Stimulated activated CD4-positive, alpha-beta T cell treated with anti-CD3 and anti-CD28 coated beads, Interleukin-2, amount 100 ng/mL, for 48 hours (primary cell): ENCODE results near the gene PPFIBP1.

Experiments
- DNase-seq, 2 donors: peaks; one replicate each; pipeline ENCODE4 v3.0.0-alpha.2; 2020

Gene PPFIBP1

DNA sequence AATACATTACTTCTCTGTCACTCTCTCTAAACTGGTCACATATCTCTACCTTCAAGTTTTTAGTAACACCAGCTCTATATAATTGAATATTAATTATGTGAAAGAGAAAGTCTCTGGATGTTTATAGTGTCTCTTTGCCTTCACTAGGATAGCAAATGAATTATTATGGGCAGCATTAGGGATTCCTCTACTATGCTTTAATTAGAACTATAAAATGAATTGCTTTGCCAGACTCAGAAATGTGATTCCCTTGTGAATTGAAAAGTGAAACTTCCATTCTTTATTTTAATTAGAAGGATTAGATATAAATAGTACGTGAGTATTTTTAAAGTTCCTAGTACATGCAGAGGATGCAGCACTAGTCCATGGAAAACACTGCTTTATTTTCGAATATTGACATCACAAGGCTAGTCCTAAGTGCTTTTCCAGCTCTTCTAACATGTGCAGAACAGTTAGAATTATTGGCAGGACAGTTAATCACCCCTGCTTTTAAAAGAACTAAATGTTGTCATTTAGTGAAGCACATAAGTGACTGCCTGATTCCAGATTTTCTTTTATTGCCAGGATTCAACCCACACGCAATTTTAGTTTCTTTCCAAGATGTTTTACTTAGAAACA is 149.2 kb downstream of the PPFIBP1 start:
- DNase-seq: no peak

DNA sequence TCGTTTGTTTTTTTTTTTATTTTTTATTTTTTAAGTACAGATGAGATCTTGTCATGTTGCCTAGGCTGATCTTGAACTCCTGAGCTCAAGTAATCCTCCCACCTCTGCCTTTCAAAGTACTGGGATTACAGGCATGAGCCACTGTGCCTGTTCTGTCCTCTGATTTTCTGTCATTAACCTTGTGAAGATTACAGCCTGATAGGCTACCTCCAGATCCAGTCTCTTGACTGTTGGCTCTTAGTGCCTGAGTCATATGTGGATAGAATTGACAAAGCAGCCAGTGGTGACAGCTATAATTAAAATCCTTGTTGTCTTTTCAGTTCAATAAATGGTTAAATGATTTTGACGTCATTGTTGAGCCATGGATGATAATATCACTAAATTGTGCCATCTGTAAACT is 151.0 kb downstream of the PPFIBP1 start:
- DNase-seq: no peak

DNA sequence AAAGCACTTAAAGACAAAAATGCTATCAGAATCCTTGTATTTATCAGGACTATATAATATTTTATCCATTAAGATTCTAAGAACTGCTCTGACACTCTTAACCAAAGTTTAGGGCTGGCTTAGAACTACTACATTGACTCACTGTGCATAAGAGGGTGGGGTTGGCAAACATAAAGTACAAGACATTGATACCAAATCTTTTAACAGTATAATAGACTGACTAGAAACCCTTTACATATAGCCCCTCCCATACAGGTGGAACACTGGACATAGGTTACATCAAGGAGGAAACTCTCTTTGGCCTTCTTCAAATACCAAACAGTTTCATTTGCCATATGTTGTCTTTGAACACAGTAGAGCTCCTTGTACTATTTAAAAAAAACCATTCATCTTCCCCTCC is 156.6 kb downstream of the PPFIBP1 start:
- no peak for DNase-seq

DNA sequence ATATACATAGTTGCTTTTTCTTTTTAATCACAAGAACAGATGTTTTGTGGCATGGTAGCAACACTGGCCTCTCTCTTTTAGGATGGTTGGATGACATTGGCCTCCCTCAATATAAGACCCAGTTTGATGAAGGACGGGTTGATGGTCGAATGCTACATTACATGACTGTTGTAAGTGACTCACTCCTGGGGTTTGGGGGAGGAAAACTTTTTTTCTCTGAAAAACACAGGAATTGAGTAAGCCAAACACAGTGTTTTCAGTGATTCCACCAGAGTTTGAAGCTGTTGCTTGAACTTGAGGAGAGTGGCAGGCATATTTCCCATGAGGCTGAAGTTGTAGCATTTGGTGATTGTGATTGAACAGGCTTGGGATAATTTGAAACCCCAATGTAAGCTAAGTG is 158.5 kb downstream of the PPFIBP1 start:
- DNase-seq: no peak

DNA sequence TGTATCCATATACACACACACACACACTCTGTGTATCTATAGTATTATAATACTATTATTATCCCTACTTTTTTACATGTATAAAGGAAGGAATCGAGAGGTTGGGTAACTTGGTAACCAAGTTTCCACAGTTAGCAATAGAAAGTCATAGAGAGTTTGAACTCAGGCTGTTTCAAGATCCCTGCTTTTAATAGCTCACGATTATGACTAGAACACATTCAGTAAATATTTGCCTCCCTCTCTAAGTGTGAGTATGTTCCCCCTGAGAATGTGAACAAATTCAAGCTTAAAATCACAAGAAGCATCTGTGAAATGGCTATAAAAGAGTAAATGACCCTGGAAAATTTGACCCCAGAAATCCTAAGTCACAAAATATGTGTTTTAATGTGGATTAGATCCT is 161.3 kb downstream of the PPFIBP1 start:
- DNase-seq: no peak

DNA sequence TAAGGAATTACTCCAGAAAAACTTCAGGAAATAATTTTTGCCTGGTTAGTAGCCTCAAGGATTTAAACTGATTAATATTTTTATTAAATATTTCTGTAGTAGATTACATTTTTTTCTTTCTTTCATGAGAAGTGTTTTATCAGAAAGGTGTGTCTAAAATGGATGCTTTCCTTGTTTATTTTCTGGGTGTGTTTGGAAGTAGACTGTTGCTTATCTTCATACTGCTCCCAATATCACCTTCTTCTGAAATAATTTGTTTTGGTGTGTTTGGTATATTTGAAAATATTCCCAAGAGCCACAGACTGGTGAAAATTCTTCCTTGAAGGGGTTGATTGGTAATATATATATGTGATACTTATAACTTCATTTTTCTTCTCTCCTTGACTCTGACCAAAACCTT is 162.1 kb downstream of the PPFIBP1 start:
- DNase-seq: no peak

DNA sequence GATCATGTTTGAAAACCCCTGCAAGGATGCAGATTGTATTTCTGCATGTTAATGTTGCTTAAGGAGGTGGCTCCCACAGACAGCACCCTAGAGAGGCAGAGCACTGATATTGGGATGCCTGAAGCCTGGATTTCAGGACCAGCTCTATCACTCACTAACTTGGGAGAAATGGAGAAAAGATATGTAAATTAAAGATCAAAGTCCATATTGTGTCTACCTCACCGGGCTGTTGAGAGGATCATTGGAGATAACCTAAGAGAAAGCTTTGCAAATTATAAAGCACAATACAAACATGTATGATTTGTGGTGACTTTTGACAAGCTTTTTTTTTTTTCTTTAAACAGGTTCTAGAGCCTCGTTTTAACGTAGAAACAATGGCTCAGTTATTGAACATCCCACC is 164.7 kb downstream of the PPFIBP1 start:
- no peak for DNase-seq

DNA sequence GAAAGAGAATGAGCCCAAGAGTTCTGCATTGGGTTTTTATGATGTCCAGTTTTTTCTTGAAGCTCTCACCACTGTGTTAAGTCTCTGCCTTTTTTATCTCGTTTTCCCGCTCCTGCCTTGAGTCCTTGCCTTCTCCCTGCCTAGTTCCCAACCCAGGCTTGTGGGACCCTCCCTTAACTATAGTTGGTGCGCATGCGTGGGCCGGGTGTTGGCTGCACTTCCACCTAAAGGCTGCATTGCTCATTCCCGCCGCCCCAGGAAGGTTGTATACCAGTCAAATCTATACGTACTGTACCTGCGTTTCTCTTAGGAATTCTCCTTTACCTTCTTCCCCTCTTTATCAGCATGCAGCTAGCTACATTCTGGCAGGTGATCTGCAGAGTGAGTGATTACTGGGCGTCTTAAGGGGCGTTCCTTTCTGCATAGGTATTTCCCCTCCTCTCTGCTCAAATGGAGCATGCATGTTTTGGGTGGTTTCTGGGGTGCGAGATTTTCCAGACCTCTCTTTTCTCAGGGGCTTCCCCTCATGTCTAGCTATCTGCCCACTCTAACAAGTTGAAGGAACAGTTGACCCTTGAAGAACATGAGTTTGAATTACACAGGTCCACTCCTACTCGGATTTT is 165.7 kb downstream of the PPFIBP1 start:
- no peak for DNase-seq

DNA sequence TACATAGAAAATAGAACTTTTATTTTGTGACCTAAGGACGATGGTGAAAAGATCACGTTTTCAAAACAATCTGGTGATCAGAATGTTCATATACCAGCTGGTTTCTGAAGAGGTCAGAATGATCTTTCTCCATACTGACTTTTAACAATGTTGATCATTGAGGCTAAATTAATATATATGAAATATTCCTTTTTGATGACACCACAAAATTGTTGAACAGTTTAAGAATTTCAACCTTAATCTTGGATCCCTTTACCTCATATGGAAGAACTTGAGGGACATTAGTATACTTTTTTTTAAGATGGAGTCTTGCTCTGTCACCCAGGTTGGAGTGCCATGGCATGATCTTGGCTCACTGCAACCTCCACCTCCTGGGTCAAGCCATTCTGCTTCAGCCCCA is 169.4 kb downstream of the PPFIBP1 start:
- DNase-seq: no peak

DNA sequence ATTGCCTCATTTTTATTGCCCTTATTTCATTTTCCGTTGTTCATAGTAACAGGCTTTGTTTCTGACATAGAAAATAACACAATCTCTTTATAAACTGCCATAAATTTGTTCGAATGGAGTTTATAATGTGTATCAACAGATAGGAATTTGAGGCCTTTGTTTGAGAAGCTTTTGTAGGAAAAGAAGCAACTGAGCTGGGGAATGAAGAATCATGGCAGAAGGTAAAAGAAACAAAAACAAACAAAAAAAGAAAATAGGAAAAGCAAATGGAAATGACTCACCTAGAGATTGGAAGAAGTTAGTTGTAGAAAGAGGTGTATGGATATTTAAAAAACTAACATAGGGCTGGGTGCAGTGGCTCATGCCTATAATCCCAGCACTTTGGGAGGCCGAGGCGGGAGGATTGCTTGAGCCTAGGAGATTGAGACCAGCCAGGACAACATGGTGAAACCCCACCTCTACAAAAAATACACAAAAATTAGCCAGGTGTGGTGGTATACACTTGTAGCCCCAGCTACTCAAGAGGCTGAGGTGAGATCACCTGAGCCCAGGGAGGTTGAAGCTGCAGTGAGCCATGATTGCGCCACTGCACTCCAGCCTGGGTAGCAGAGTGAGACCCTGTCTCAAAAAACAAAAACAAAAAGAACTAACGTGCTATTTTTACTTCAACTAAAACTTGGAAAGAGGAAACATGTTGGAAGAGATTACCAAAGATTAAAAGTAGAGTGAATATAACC is 171.7 kb downstream of the PPFIBP1 start:
- DNase-seq: no peak

DNA sequence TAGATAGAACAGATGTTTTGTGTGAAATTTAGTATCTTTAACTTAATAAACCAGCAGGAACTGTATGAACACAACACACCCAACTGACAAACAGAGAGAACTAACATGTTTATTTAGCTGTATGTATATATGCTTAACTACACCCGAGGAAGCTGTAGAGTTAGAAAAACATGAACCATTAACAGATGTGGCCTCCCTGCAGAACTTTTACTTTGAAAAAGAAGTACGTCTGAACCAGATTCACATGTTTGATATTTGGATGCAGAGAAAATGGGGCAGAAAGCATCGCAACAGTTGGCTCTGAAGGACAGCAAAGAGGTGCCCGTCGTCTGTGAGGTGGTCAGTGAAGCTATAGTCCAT is 172.3 kb downstream of the PPFIBP1 start, which contains the start of gene REP15:
Gene REP15, plus strand, starts transcription at position 155 of the 360 bp plus-strand sequence. Its CDS starts 116 bp downstream, at position 271.
- no peak for DNase-seq

DNA sequence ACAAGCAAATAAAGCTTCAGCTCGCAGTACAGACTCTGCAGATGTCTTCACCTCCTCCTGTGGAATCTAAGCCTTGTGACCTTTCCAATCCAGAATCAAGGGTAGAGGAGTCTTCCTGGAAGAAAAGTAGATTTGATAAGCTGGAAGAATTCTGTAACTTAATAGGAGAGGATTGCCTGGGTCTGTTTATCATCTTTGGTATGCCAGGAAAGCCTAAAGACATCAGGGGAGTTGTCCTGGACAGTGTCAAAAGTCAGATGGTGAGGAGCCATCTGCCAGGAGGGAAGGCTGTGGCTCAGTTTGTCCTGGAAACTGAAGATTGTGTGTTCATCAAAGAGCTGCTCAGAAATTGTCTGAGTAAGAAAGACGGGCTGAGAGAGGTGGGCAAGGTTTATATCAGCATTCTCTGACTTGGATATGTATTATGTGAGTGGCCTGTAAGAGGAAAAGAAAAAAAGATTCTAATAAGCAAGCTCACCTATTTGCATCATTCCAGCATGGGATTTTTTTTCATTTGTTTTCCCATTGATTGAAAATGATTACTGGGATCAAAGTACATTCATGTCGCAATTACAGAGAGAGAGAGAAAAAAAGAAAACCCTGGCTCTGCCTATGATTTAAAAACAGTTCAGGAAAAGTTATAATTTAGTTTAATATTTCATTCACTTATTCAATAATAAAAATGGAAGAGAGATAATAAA is 173.0 kb downstream of the PPFIBP1 start:
- no peak for DNase-seq

DNA sequence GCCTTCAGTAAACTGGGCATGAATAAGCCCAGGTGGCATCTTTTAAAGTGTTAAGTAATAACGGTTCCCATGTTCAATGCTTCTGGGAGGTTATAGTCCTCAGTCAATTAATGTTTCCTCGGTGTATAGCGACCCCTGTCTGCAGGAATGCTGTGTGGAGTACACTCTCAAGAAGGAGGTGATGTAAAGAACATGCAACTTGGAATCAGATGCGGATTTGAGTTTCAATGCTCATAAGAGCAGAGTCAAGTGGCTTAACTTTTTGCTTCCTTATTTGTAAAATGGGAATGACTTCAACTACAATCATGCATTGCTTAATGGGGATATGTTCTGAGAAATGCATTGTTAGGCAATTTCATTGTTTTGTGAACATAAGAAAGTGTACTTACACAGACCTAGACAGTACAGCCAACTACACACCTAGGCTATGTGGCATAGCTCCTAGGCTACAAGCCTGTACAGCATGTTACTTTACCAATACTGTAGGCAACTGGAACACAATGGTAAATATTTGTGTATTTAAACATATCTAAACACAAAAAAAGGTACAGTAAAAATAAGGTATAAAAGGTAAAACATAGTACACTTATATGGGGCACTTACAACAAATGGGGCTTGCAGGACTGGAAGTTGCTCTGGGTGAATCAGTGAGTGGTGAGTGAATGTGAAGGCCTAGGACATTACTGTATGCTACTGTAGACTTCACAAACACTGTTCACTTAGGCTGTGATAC is 179.9 kb downstream of the PPFIBP1 start:
- peak; percentile 72 to 74 for DNase-seq

DNA sequence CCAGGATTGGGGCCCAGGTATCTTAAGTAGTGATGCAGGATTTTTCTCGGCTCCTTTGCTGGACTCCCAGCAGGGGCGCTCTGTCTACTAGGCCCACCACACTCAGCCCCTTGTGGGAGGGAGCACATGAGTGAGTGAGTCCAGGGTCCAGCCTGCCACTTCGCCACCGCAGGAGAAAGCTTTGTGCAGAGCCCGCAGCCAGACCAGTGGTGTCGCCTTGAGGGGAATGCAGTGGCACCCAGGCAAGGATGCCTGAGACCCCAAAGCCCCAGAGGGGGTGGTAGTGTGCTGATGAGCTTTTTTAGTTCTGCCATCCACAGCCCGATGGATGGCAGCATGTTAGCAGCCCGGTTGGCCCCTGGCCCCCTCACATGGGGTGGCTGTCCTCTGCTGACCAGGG is 181.3 kb downstream of the PPFIBP1 start:
- DNase-seq: no peak

DNA sequence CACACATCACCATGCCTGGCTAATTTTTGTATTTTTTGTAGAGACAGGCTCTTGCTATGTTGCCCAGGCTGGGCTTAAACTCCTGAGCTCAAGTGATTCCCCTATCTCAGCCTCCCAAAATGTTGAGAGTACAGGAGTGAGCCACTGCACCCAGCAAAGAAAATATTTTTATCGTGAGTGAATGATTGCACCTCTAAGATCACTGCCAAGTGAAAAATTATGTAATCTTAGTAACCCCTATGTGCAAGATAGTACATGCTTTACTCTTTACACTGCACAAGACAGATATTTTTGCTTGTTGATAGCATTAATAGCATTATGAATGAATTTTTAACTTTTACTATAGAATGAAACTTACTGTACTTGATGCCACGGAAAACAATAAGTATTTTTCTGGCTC is 183.2 kb downstream of the PPFIBP1 start:
- no peak for DNase-seq

DNA sequence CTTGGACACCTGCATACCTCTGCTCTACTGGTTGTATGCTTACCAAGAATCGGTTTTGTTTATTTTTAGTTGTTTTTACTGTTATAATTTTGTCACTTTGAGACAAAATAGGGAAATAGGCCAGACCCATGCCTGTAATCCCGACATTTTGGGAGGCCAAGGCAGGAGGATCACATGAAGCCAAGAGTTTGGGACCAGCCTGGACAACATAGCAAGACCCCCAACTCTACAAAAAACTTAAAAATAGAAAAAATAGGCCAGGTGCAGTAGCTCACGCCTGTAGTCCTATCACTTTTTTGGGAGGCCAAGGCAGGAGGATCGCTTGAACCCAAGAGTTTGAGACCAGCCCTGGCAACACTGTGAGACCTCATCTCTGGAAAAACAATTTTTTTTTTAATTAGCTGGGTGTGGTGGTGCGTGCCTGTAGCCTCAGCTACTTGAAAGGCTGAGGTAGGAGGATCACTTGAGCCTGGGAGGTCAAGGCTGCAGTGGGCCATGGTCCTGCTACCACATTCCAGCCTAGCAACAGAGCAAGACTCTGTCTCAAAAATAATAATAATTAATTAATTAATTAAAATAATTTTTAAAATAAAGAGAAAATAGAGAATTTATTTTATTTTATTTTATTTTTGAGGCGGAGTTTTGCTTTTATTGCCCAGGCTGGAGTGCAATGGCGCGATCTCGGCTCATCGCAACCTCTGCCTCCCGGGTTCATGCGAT is 185.4 kb downstream of the PPFIBP1 start:
- DNase-seq: no peak

DNA sequence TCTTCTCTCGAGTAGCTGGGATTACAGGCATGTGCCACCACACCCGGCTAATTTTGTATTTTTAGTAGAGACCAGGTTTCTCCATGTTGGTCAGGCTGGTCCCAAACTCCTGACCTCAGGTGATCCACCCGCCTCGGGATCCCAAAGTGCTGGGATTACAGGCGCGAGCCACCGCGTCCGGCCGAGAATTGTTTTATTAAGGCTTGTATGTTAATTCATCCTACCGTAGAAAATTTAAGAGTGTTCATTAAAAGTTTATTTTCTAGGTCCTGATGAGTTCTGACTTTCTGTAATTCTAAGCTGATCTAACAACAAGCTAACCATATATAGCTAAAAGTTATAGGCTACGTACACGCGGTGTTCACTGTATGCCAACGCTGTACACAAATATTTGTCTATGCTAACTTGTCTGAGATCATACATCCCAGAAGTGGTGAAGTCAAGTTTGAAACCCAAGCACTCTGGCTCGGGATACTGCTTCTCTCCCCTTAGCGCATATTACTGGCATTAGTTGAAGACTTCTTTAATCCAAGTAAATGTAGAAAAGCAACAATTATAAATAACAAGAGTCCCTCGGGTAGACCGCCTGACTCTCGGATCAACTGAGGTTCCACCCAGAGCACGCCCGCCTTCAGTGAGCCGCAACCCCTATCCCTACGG is 186.1 kb downstream of the PPFIBP1 start:
- peak in 1 of 2 donors; percentile 9 for DNase-seq

DNA sequence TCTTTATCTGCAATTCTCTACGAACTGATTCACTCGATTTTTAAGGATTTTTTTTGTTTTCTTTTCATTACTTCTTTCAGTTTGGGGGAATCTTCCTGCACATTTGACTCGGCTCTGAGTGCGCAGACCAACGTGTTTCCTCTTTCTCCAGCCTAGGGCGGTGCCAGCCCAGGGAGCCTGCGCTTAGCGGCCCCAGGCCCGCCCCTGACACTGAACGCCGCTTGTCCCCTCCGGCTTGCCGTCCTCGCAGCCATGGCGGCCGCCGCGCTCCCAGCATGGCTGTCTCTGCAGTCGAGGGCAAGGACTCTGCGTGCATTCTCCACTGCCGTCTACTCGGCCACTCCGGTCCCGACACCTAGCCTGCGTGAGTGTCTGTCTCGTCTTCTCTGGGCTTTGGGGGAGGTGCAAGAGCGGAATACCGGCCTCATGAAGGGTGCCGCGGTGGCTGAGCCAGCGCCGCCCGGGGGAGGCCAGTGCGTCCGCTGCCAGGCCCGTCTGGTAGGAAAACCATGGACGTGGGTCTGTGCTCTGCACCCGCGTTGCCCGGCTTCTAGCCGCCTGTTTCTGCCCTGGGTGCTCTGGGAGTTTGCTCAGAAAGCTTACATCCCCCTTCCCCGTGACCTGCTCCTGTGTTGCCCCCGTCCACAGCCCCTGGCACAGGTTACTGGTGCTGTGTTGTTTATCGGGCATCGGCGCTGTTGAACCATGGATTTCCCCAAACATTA is 186.7 kb downstream of the PPFIBP1 start, which contains the start of gene MRPS35:
Gene MRPS35, plus strand, starts transcription at position 241 of the 725 bp plus-strand sequence. Its CDS starts 12 bp downstream, at position 253.
- DNase-seq: peak; percentile 88 to 90

DNA sequence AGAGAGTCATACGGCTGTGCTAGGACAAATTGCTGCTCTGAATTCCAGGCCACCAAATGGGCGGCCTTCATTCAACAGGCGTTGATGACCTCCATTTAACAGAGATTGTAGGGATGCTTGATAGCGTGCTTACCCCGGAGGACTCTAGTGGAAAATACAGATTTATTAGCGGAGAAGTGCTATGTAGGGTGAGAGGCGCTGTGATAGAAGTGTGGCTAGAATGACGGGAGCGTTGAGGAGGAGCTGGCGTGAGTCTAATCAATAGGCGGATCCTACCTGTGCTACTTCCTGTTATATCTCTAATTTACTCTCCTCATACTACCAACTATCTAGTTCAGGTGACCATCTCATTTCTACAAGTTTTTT is 187.3 kb downstream of the PPFIBP1 start:
- no peak for DNase-seq

DNA sequence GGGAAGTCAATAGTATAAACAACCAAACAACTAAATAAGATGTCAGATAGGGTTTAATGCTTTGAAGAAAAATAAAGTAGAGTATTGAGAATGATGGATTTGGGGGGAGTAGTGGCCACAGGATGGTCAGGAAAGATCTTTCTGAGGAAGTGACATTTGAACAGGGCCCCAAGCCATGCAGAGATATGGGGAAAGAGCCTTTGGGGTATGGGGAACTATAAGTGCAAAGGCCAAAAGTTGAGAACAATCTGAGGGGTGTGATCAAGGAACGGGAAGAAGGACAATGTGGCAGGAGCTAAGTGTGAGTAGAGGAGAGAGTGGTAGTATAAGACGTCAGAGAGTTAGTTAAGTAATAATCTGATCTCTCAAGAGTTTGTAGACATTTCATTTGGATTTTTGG is 188.0 kb downstream of the PPFIBP1 start:
- no peak for DNase-seq

DNA sequence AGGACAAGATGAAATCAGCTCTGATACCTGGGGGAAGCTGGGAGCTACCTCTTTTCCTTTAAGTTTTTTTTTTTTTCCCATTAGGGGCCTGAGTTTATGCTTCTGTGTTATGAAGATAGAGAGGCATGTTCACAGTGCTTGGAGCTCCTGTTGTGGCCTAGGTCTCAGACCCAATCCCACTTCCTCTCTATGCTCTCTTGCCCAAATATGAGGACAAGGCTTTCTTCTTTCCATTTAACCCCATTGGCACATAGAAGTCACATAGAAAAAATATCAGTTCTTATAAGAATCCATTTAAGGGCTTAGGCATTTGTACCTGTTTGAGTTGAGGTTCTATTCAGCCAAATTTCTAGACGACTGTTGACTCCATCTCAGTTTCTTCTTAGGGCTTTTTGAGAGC is 199.2 kb downstream of the PPFIBP1 start:
- no peak for DNase-seq
